Type B pancreatic cell (in vitro differentiated cells): ENCODE results near the gene GPX2. TPM values are rescaled to one million over a fixed set of nuclear protein-coding genes. Genes with fewer than 3 reads are reported as not detected.

ENCODE experiments used
- DNase-seq: peaks from one replicate; pipeline ENCODE4 v3.0.0; 2021; ENCODE audit warnings: mixed read lengths; ENCODE audit not compliant: unreplicated experiment; ENCODE audit errors: extremely low spot score
- H3K27ac Mint-ChIP-seq: 2 replicates; pipeline ENCODE4 v1.8.0; 2021; ENCODE audit warnings: mild to moderate bottlenecking, mixed read lengths
- H3K27me3 Mint-ChIP-seq: 2 replicates; pipeline ENCODE4 v1.8.0; 2021; ENCODE audit warnings: mixed read lengths
- H3K36me3 Mint-ChIP-seq: 2 replicates; pipeline ENCODE4 v1.8.0; 2021; ENCODE audit warnings: mixed read lengths
- H3K4me1 Mint-ChIP-seq: one replicate; pipeline ENCODE4 v1.8.0; 2021; ENCODE audit warnings: mixed read lengths; ENCODE audit not compliant: unreplicated experiment
- H3K4me3 Mint-ChIP-seq: 2 replicates; pipeline ENCODE4 v1.8.0; 2021; ENCODE audit warnings: mild to moderate bottlenecking, mixed read lengths
- H3K9me3 Mint-ChIP-seq: 2 replicates; pipeline ENCODE4 v1.8.0; 2021; ENCODE audit warnings: mixed read lengths
- CTCF ChIP-seq: fragments of 200-600 bp; sonication (generic); conservative IDR thresholded peaks from 2 replicates; pipeline ENCODE4 v1.5.0; 2021; ENCODE audit warnings: antibody characterized with exemption, mild to moderate bottlenecking
- total RNA-seq: library from RNA; stranded (reverse); gene quantifications from 2 replicates; pipeline ENCODE4 v1.2.1, GENCODE V29; 2021; ENCODE audit warnings: low replicate concordance

GPX2 gene
- total RNA-seq, 1 donor from 2014 or later = 39.2 TPM

- Mint-ChIP-seq H3K4me1 (peaks cover 20% of the 10 kb centered on the region), H3K9me3 (no peaks in the 10 kb centered on the region), H3K36me3 (peaks cover 22% of the 10 kb centered on the region), H3K27me3 (no peaks in the 10 kb centered on the region), H3K27ac (no peak overlapping the region), H3K4me3 (no peak overlapping the region)
- DNase-seq = no peak
- TF ChIP-seq CTCF = no peak
These were observed 2.3 kb upstream of the GPX2 start for GRCh38 chr14:64944861-64945260.

GRCh38 chr14:64944041-64944440 lies 1.5 kb upstream of the GPX2 start:
- TF ChIP-seq CTCF = no peak
- DNase-seq = no peak
- Mint-ChIP-seq H3K27me3 (no peaks in the 10 kb centered on the region), H3K9me3 (no peaks in the 10 kb centered on the region), H3K36me3 (peaks cover 25% of the 10 kb centered on the region), H3K27ac (no peak overlapping the region), H3K4me3 (no peak overlapping the region), H3K4me1 (peaks cover 27% of the 10 kb centered on the region)

GRCh38 chr14:64943556-64943955 lies 1.0 kb upstream of the GPX2 start:
- no peak overlapping the region for H3K27ac Mint-ChIP-seq
- H3K9me3 Mint-ChIP-seq = no peaks in the 10 kb centered on the region

GRCh38 chr14:64940336-64940910 lies 2.1 kb downstream of the GPX2 start:
- Mint-ChIP-seq H3K4me3 (peak overlapping the region; percentile 57), H3K27me3 (no peaks in the 10 kb centered on the region), H3K4me1 (peaks cover 43% of the 10 kb centered on the region), H3K9me3 (no peaks in the 10 kb centered on the region), H3K27ac (peak overlapping the region; percentile 91), H3K36me3 (peaks cover 33% of the 10 kb centered on the region)
- no peak for TF ChIP-seq CTCF
- no peak for DNase-seq

More at GRCh38 chr14:64943556-64943955, 1.0 kb upstream of the GPX2 start:
- DNase-seq = no peak
- Mint-ChIP-seq H3K36me3 (peaks cover 30% of the 10 kb centered on the region), H3K27me3 (no peaks in the 10 kb centered on the region), H3K4me1 (peaks cover 31% of the 10 kb centered on the region), H3K4me3 (no peak overlapping the region)
- no peak for TF ChIP-seq CTCF

GRCh38 chr14:64939817-64940190 lies 2.7 kb downstream of the GPX2 start:
- no peaks in the 10 kb centered on the region for H3K27me3 Mint-ChIP-seq
- peaks cover 29% of the 10 kb centered on the region for H3K36me3 Mint-ChIP-seq
- peaks cover 43% of the 10 kb centered on the region for H3K4me1 Mint-ChIP-seq
- H3K27ac Mint-ChIP-seq = no peak overlapping the region
- DNase-seq = no peak
- no peaks in the 10 kb centered on the region for H3K9me3 Mint-ChIP-seq
- no peak overlapping the region for H3K4me3 Mint-ChIP-seq
- TF ChIP-seq CTCF = no peak
